Body of pancreas (tissue), 4 donors: ENCODE measurements around the gene DYRK2. TPM values are rescaled to one million over a fixed set of nuclear protein-coding genes. Genes with fewer than 3 reads are reported as not detected.

Experiments
- ATAC-seq: fragments of 150-250 bp; one replicate; pipeline ENCODE4 v1.9.1; 2016
- DNase-seq, 4 donors: peaks; one replicate each; pipeline ENCODE4 v3.0.0-alpha.2; 2019
- H3K27ac ChIP-seq, 4 donors: fragments of 200-600 bp; sonication (generic); 1 replicate in 3 of 4; 2 replicates in 1 of 4; pipeline versions ENCODE4 v1.5.1 to v1.6.1; 2016 to 2019; ENCODE audit warnings: mild to moderate bottlenecking in 1 of 4, mixed read lengths in 1 of 4, moderate library complexity in 1 of 4
- H3K27me3 ChIP-seq, 2 donors: fragments of 200-600 bp; sonication (generic); one replicate each; pipeline ENCODE4 v1.6.0; 2016; ENCODE audit warnings: mild to moderate bottlenecking in 1 of 2
- H3K36me3 ChIP-seq, 2 donors: fragments of 200-600 bp; sonication (generic); replicated peaks in 1 of 2; 2 replicates each; pipeline ENCODE4 v1.5.1; 2016; ENCODE audit warnings: low read depth in 2 of 2; ENCODE audit not compliant: insufficient read depth in 1 of 2
- H3K4me1 ChIP-seq: fragments of 200-600 bp; sonication (generic); one replicate; pipeline ENCODE4 v1.6.0; 2016
- H3K4me3 ChIP-seq, 2 donors: fragments of 200-600 bp; sonication (generic); 1 replicate in 1 of 2; 2 replicates in 1 of 2; pipeline ENCODE4 v1.5.1; 2016 to 2019
- H3K9me3 ChIP-seq, 3 donors: fragments of 200-600 bp; sonication (generic); 1 replicate in 2 of 3; 2 replicates in 1 of 3; pipeline ENCODE4 v1.5.1; 2016
- CTCF ChIP-seq, 7 experiments: fragments of 450-650 bp in 4 of 7; fragments of 200-600 bp in 3 of 7; sonication (generic) in 3 of 7; IDR thresholded peaks; one replicate each; pipeline ENCODE4 v1.5.1; 2016 to 2019; ENCODE audit warnings: antibody characterized with exemption in 7 of 7
- POLR2A ChIP-seq, 3 donors: fragments of 450-650 bp; IDR thresholded peaks; one replicate each; pipeline ENCODE4 v1.6.1; 2016; ENCODE audit warnings: antibody characterized with exemption in 3 of 3, mild to moderate bottlenecking in 2 of 3
- WGBS, 2 donors: methylation state at CpG; one replicate each; pipeline ENCODE4 v1.1.5; 2017; 5-methylcytosine and 5-hydroxymethylcytosine counted together
- intact Hi-C: fragments of 100-400 bp; cut with DNase I; formaldehyde crosslinking; loops from one replicate; pipeline ENCODE4 v1.15.1; 2023
- total RNA-seq, 2 donors: library from RNA; depleted of rRNA; stranded (reverse); fragments of >200 nt; gene quantifications; one replicate each; pipeline ENCODE4 v1.1.0, GENCODE V29; 2016

DYRK2 gene
- total RNA-seq, 2 donors from 2014 or later: 15.6 to 19.8 TPM

DNA sequence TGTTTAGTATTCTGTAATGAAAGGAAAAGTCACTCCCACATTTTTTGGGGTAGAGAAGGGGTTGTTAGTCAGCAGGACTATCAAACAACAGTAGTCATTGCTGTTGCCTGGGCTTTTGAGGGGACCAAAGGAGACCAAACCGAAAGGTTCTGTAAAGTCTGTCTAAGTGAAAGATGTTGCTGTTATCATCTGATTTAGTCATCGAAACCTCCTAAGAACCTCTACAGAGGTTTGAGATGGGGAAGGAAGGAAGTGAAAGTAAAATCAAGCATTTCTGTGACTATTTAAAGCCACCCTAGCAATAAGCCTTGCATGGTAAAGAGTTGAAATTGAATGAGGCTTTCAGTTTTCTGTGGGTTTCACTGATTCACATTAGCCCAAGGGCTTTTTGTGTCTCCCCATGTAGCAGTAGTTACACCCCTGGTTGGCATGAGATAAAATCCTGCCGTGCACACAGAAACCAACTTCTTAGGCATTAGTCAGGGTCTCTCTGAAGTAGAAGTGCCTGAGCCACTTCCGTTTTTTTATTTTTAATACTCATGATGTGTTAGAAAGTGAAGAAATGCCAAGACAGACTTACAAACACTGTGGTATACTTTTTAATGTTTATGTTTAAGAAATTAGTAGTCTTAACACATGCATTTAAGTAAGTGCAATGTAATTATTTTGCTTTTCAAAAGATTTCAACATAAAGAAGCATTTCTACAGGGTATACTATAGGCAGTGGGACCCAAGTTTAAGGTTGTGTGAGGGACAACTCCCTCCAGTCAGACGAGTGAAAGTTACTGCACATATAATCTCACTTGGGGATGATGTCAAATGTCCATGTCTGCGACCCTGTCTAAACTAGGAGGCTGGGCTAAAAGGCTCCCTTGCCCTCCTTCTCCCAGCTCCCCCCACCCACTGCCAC lies 50.4 kb downstream of the DYRK2 start:
- Histone ChIP-seq H3K9me3 (no peaks in the 10 kb centered on the region), H3K36me3 (no peaks in the 10 kb centered on the region), H3K4me3 (no peak overlapping the region), H3K27ac (no peak overlapping the region), H3K27me3 (no peaks in the 10 kb centered on the region), H3K4me1 (no peaks in the 10 kb centered on the region)
- DNase-seq (no peak), ATAC-seq (no peak)
- TF ChIP-seq CTCF (IDR thresholded peaks at IDR 0.05) (no peak), POLR2A (IDR thresholded peaks at IDR 0.05) (no peak)
- intact Hi-C loops: no loop called here
- WGBS, 2 donors: 66 to 74% methylated on average over 6 of the region's 6 CpGs

- ATAC-seq: no peak
- no peaks in the 10 kb centered on the region for H3K4me1 ChIP-seq
Measured at GRCh38 chr12:67701121-67701520, 52.6 kb downstream of the DYRK2 start.

DNA sequence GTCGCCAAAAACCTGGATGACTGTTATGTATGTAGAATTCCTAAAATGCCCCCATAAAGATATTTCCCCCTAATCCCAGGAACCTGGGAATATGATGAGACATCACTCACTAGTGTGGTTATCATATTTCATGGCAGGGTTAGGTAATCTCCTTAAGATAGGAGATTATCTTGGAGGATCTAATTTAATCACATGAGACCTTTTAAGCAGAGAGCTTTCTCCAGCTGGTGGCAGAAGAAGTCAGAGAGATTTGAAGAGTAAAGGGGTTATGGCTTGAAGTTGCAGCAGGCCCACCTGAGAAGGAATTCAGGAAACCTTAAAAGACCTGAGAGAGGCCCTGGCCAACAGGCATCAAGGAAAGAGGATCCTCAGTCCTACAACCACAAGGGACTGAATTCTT lies 53.6 kb downstream of the DYRK2 start:
- intact Hi-C loops: no loop called here
- ATAC-seq: no peak
- Histone ChIP-seq H3K27ac (no peak overlapping the region), H3K4me3 (no peak overlapping the region), H3K9me3 (no peaks in the 10 kb centered on the region), H3K36me3 (no peaks in the 10 kb centered on the region), H3K4me1 (no peaks in the 10 kb centered on the region), H3K27me3 (no peaks in the 10 kb centered on the region)
- DNase-seq: no peak
- TF ChIP-seq POLR2A (IDR thresholded peaks at IDR 0.05) (no peak), CTCF (IDR thresholded peaks at IDR 0.05) (no peak)
- WGBS, 2 donors: 100% methylated on average over 1 of the region's 1 CpG

More at GRCh38 chr12:67701121-67701520, 52.6 kb downstream of the DYRK2 start:
- Histone ChIP-seq H3K27me3 (no peaks in the 10 kb centered on the region), H3K36me3 (no peaks in the 10 kb centered on the region), H3K9me3 (no peaks in the 10 kb centered on the region), H3K4me3 (no peak overlapping the region), H3K27ac (no peak overlapping the region)
- DNase-seq: no peak
- 76 to 90% methylated on average over 2 of the region's 2 CpGs for WGBS, 2 donors
- TF ChIP-seq POLR2A (IDR thresholded peaks at IDR 0.05) (no peak), CTCF (IDR thresholded peaks at IDR 0.05) (no peak)
- intact Hi-C loops: no loop called here

GRCh38 chr12:67704071-67704470 lies 55.5 kb downstream of the DYRK2 start:
- no peaks in the 10 kb centered on the region for H3K9me3 ChIP-seq
- no peak for TF ChIP-seq CTCF (IDR thresholded peaks at IDR 0.05)
- TF ChIP-seq POLR2A (IDR thresholded peaks at IDR 0.05): no peak
- ATAC-seq (no peak), DNase-seq (no peak)
- intact Hi-C loops: no loop called here
- 86 to 94% methylated on average over 4 of the region's 4 CpGs for WGBS, 2 donors
- no peak overlapping the region for H3K27ac ChIP-seq
- no peaks in the 10 kb centered on the region for H3K4me1 ChIP-seq
- H3K27me3 ChIP-seq: no peaks in the 10 kb centered on the region
- H3K4me3 ChIP-seq: no peak overlapping the region
- no peaks in the 10 kb centered on the region for H3K36me3 ChIP-seq
